K562 (cell line): ENCODE data around the gene EHBP1. TPM values are rescaled to one million over a fixed set of nuclear protein-coding genes. Genes with fewer than 3 reads are reported as not detected.
A peak's percentile ranks its signal among the peaks of the same experiment; 100 is the strongest.

Experiments
- ELF2 ChIP-seq: fragments of 250-450 bp; sonication (Bioruptor Pico); IDR thresholded peaks from 2 replicates; pipeline ENCODE4 v1.5.0; 2021; ENCODE audit warnings: mild to moderate bottlenecking
- FOS ChIP-seq: IDR thresholded peaks from 3 replicates; pipeline ENCODE4 v1.6.1; 2011; ENCODE audit not compliant: insufficient read length; ENCODE audit errors: extremely low read depth
- MAZ ChIP-seq, 2 experiments: fragments of 450-650 bp in 1 of 2; sonication (generic) in 1 of 2; formaldehyde crosslinking; IDR thresholded peaks in 1 of 2; conservative IDR thresholded peaks in 1 of 2; 2 replicates each; pipeline versions ENCODE4 v1.4.0 to v1.5.0; 2020; ENCODE audit warnings: mild to moderate bottlenecking in 1 of 2, missing genetic modification reagents in 1 of 2
- MBD2 ChIP-seq: sonication (generic); IDR thresholded peaks from 2 replicates; pipeline ENCODE4 v1.6.1; 2016; ENCODE audit warnings: low read depth, borderline replicate concordance
- MTF1 ChIP-seq: fragments of 250-450 bp; sonication (Bioruptor Pico); IDR thresholded peaks from 2 replicates; pipeline ENCODE4 v1.9.0; 2021; ENCODE audit warnings: moderate library complexity, mild to moderate bottlenecking, inconsistent platforms, borderline replicate concordance
- NFIC ChIP-seq: fragments of 450-650 bp; IDR thresholded peaks from 2 replicates; pipeline ENCODE4 v1.6.1; 2017; ENCODE audit warnings: mild to moderate bottlenecking, inconsistent platforms
- NR2C2 ChIP-seq, 2 experiments: fragments of 200-800 bp in 1 of 2; sonication (Bioruptor generic) in 1 of 2; sonication (generic) in 1 of 2; formaldehyde crosslinking in 1 of 2; IDR thresholded peaks; 2 replicates each; pipeline versions ENCODE4 v1.6.1 to v1.8.0; 2016 to 2022; ENCODE audit warnings: mild to moderate bottlenecking in 1 of 2, missing compliant biosample characterization in 1 of 2, missing genetic modification characterization in 1 of 2, missing genetic modification reagents in 1 of 2
- NRF1 ChIP-seq, 2 experiments: fragments of 450-650 bp; IDR thresholded peaks in 1 of 2; conservative IDR thresholded peaks in 1 of 2; 2 replicates each; pipeline ENCODE4 v1.6.1; 2014; ENCODE audit warnings: mild to moderate bottlenecking in 2 of 2
- SIN3A ChIP-seq, 2 experiments: fragments of 150-350 bp in 1 of 2; IDR thresholded peaks; 2 replicates each; pipeline ENCODE4 v1.6.1; 2011 to 2016; ENCODE audit warnings: borderline replicate concordance in 2 of 2, low read depth in 2 of 2, low read length in 2 of 2, mild to moderate bottlenecking in 2 of 2, moderate library complexity in 2 of 2; ENCODE audit not compliant: control insufficient read depth in 1 of 2
- SMARCE1 ChIP-seq: fragments of 450-650 bp; IDR thresholded peaks from 2 replicates; pipeline ENCODE4 v1.7.1; 2016; ENCODE audit warnings: mild to moderate bottlenecking
- SP2 ChIP-seq: IDR thresholded peaks from 2 replicates; pipeline ENCODE4 v1.6.1; 2011; ENCODE audit warnings: mild to moderate bottlenecking, low read depth, low read length, moderate library complexity; ENCODE audit not compliant: poor library complexity, severe bottlenecking; ENCODE audit errors: extremely low read depth
- TAL1 ChIP-seq: fragments of 450-650 bp; IDR thresholded peaks from 2 replicates; pipeline ENCODE4 v1.6.1; 2016; ENCODE audit warnings: mild to moderate bottlenecking
- TFAM ChIP-seq: fragments of 250-450 bp; sonication (Bioruptor Pico); conservative IDR thresholded peaks from 2 replicates; pipeline ENCODE4 v1.5.0; 2021; ENCODE audit warnings: mild to moderate bottlenecking, moderate library complexity
- THAP12 ChIP-seq: fragments of 250-450 bp; sonication (Bioruptor Pico); IDR thresholded peaks from 2 replicates; pipeline ENCODE4 v1.9.0; 2021; ENCODE audit warnings: mild to moderate bottlenecking, inconsistent platforms
- TOE1 ChIP-seq, 2 experiments: fragments of 450-650 bp in 1 of 2; sonication (generic) in 1 of 2; formaldehyde crosslinking in 1 of 2; IDR thresholded peaks; 2 replicates each; pipeline versions ENCODE4 v1.7.1 to v1.8.0; 2016 to 2022; ENCODE audit warnings: borderline replicate concordance in 2 of 2, mild to moderate bottlenecking in 2 of 2, antibody characterized with exemption in 1 of 2, inconsistent platforms in 1 of 2, low read depth in 1 of 2, missing genetic modification reagents in 1 of 2, moderate library complexity in 1 of 2
- polyA plus RNA-seq, 8 experiments: library from polyadenylated mRNA; depleted of rRNA in 4 of 8; stranded (reverse) in 5 of 8; unstranded in 3 of 8; fragments of >200 nt; fragmentation: Nextera tagmentation in 2 of 8; fragmentation: Illumina TruSeq in 1 of 8; extraction: Ambion mirVana in 2 of 8; extraction: Trizol in 1 of 8; gene quantifications; 2 replicates each; pipeline versions ENCODE4 v1.2.1 to v1.2.3, GENCODE V29; 2011 to 2014; ENCODE audit warnings: inconsistent platforms in 1 of 8, missing spikeins in 1 of 8
- total RNA-seq, 7 experiments: library from RNA; depleted of rRNA in 6 of 7; stranded (reverse); fragments of >200 nt in 6 of 7; fragmentation: Illumina TruSeq in 2 of 7; extraction: Trizol in 2 of 7; gene quantifications; 2 replicates each; pipeline versions ENCODE4 v1.2.1 to v1.2.3, GENCODE V29; 2011 to 2021; ENCODE audit warnings: low replicate concordance in 1 of 7
- TF ChIP-seq, protein P1 (sequence below): fragments of 450-650 bp; IDR thresholded peaks from 2 replicates; pipeline ENCODE4 v1.6.1; 2017; ENCODE audit warnings: antibody characterized with exemption, mild to moderate bottlenecking

Gene EHBP1
- total and polyA plus RNA-seq, 9 of the 15 experiments (the other 6 are each of a cell fraction or from before 2014, with no cell fraction given), result 8.9 to 26.6 (median 19.3) TPM

- TF ChIP-seq MTF1, result 0 out of 2 replicates have a peak, but pooled peaks have one; percentile 19
- TF ChIP-seq THAP12 (CRISPR knock-in tag), result 0 out of 2 replicates have a peak, but pooled peaks have one; percentile 22
- TF ChIP-seq FOS, result peak; percentile 69
- TF ChIP-seq TFAM, result no peak
- TF ChIP-seq TAL1, result no peak
- TF ChIP-seq MBD2, result peak; percentile 83; the same call in 1 of the 2 replicates
- TF ChIP-seq, protein P1, sequence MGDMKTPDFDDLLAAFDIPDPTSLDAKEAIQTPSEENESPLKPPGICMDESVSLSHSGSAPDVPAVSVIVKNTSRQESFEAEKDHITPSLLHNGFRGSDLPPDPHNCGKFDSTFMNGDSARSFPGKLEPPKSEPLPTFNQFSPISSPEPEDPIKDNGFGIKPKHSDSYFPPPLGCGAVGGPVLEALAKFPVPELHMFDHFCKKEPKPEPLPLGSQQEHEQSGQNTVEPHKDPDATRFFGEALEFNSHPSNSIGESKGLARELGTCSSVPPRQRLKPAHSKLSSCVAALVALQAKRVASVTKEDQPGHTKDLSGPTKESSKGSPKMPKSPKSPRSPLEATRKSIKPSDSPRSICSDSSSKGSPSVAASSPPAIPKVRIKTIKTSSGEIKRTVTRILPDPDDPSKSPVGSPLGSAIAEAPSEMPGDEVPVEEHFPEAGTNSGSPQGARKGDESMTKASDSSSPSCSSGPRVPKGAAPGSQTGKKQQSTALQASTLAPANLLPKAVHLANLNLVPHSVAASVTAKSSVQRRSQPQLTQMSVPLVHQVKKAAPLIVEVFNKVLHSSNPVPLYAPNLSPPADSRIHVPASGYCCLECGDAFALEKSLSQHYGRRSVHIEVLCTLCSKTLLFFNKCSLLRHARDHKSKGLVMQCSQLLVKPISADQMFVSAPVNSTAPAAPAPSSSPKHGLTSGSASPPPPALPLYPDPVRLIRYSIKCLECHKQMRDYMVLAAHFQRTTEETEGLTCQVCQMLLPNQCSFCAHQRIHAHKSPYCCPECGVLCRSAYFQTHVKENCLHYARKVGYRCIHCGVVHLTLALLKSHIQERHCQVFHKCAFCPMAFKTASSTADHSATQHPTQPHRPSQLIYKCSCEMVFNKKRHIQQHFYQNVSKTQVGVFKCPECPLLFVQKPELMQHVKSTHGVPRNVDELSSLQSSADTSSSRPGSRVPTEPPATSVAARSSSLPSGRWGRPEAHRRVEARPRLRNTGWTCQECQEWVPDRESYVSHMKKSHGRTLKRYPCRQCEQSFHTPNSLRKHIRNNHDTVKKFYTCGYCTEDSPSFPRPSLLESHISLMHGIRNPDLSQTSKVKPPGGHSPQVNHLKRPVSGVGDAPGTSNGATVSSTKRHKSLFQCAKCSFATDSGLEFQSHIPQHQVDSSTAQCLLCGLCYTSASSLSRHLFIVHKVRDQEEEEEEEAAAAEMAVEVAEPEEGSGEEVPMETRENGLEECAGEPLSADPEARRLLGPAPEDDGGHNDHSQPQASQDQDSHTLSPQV, result 0 out of 2 replicates have a peak, but pooled peaks have one; percentile 7
- TF ChIP-seq MAZ (CRISPR knock-in tag; conservative IDR thresholded peaks at IDR 0.05 in 1 of 2, IDR thresholded peaks at IDR 0.05 in 1 of 2), result peak; percentile 93 to 95; a peak in 3 of 4 replicates
- TF ChIP-seq SIN3A (IDR thresholded peaks at IDR 0.05; ENCODE audit: borderline replicate concordance in 2 of 2, control insufficient read depth in 1 of 2, low read depth in 2 of 2, low read length in 2 of 2), result peak; percentile 23 to 47; a peak in 1 of 4 replicates
- peak in 1 of 2 experiments; percentile 21; a peak in 1 of 4 replicates for TF ChIP-seq NRF1 (conservative IDR thresholded peaks at IDR 0.05 in 1 of 2, IDR thresholded peaks at IDR 0.05 in 1 of 2)
- 0 out of 2 replicates have a peak, but pooled peaks have one; percentile 13 for TF ChIP-seq NFIC
- no peak for TF ChIP-seq NR2C2 (CRISPR knock-in tag; IDR thresholded peaks at IDR 0.05)
- peak; percentile 31; the same call in 1 of the 2 replicates for TF ChIP-seq NR2C2 (tag; IDR thresholded peaks at IDR 0.05)
- TF ChIP-seq SMARCE1, result no peak
- TF ChIP-seq SP2, result peak; percentile 68
- TF ChIP-seq TOE1 (IDR thresholded peaks at IDR 0.05; ENCODE audit: borderline replicate concordance), result peak; percentile 14; the same call in 1 of the 2 replicates
- TF ChIP-seq TOE1 (CRISPR knock-in tag; IDR thresholded peaks at IDR 0.05; ENCODE audit: borderline replicate concordance, low read depth), result no peak
- 0 out of 2 replicates have a peak, but pooled peaks have one; percentile 33 for TF ChIP-seq ELF2 (CRISPR knock-in tag)
Observed at GRCh38 chr2:63050334-63051041, 345.0 kb downstream of the EHBP1 start, which contains the start of gene OTX1 (continued).
